Measurements from ENCODE around the gene PIP4K2A. TPM values are rescaled to one million over a fixed set of nuclear protein-coding genes. Genes with fewer than 3 reads are reported as not detected.
A peak's percentile ranks its signal among the peaks of the same experiment; 100 is the strongest.

PIP4K2A gene
- total RNA-seq, 4 donors from 2014 or later, result 3.1 to 19.1 (median 7.6) TPM

GRCh38 chr10:22606164-22606614 is 108.2 kb downstream of the PIP4K2A start:
- 56 to 65% methylated on average over 4 to 6 of the region's 6 CpGs for WGBS, 2 donors
- H3K4me1 ChIP-seq, result peaks cover 11 to 51% (median 14%) of the 10 kb centered on the region in 3 donors
- DNase-seq, result no peak
- intact Hi-C loops (cut with DNase I), result no loop called here
- H3K9me3 ChIP-seq, result no peaks in the 10 kb centered on the region
- H3K27me3 ChIP-seq, result no peaks in the 10 kb centered on the region
- peaks cover 0 to 31% (median 0%) of the 10 kb centered on the region in 3 donors for H3K36me3 ChIP-seq
- no peak overlapping the region for H3K4me3 ChIP-seq
- TF ChIP-seq CTCF (IDR thresholded peaks at IDR 0.05) (no peak), POLR2A (IDR thresholded peaks at IDR 0.05) (peak in 1 of 4 donors; percentile 24)
- peak overlapping the region in 3 of 4 donors; percentile 43 to 59 (median 49) for H3K27ac ChIP-seq

- Histone ChIP-seq H3K36me3 (peaks cover 0 to 32% (median 0%) of the 10 kb centered on the region in 3 donors), H3K9me3 (no peaks in the 10 kb centered on the region), H3K4me1 (peaks cover 11 to 43% (median 14%) of the 10 kb centered on the region in 3 donors), H3K4me3 (peak overlapping the region in 1 of 4 donors; percentile 14), H3K27ac (peak overlapping the region in 3 of 4 donors; percentile 49 to 74 (median 59)), H3K27me3 (no peaks in the 10 kb centered on the region)
- TF ChIP-seq CTCF (IDR thresholded peaks at IDR 0.05) (no peak), POLR2A (IDR thresholded peaks at IDR 0.05) (no peak)
- intact Hi-C loops (cut with DNase I), result no loop called here
- WGBS, 2 donors, result 10 to 27% methylated on average over 4 of the region's 4 CpGs
- DNase-seq, result no peak
Measured at GRCh38 chr10:22605168-22605567, 109.2 kb downstream of the PIP4K2A start.

GRCh38 chr10:22604344-22605126 is 109.8 kb downstream of the PIP4K2A start:
- peaks cover 13 to 41% (median 14%) of the 10 kb centered on the region in 3 donors for H3K4me1 ChIP-seq
- TF ChIP-seq CTCF (IDR thresholded peaks at IDR 0.05) (no peak), POLR2A (IDR thresholded peaks at IDR 0.05) (no peak)
- H3K27me3 ChIP-seq, result no peaks in the 10 kb centered on the region
- intact Hi-C loops (cut with DNase I), result no loop called here
- H3K9me3 ChIP-seq, result no peaks in the 10 kb centered on the region
- WGBS, 2 donors, result 76 to 86% methylated on average over 13 of the region's 15 CpGs
- H3K36me3 ChIP-seq, result peaks cover 0 to 30% (median 0%) of the 10 kb centered on the region in 3 donors
- H3K4me3 ChIP-seq, result peak overlapping the region in 1 of 4 donors; percentile 14
- H3K27ac ChIP-seq, result peak overlapping the region in 3 of 4 donors; percentile 49 to 74 (median 59)
- no peak for DNase-seq

GRCh38 chr10:22603581-22603980 is 110.8 kb downstream of the PIP4K2A start:
- TF ChIP-seq CTCF (IDR thresholded peaks at IDR 0.05) (no peak), POLR2A (IDR thresholded peaks at IDR 0.05) (no peak)
- 94 to 96% methylated on average over 3 of the region's 3 CpGs for WGBS, 2 donors

GRCh38 chr10:22601618-22602017 is 112.8 kb downstream of the PIP4K2A start:
- intact Hi-C loops (cut with DNase I), result no loop called here
- Histone ChIP-seq H3K4me1 (peaks cover 14 to 41% (median 17%) of the 10 kb centered on the region in 3 donors), H3K9me3 (no peaks in the 10 kb centered on the region), H3K27ac (no peak overlapping the region), H3K4me3 (no peak overlapping the region), H3K27me3 (no peaks in the 10 kb centered on the region), H3K36me3 (peaks cover 0 to 9% (median 0%) of the 10 kb centered on the region in 3 donors)
- WGBS, 2 donors, result 85 to 95% methylated on average over 4 to 5 of the region's 5 CpGs
- TF ChIP-seq CTCF (IDR thresholded peaks at IDR 0.05) (no peak), POLR2A (IDR thresholded peaks at IDR 0.05) (no peak)
- DNase-seq, result no peak

More at GRCh38 chr10:22603581-22603980, 110.8 kb downstream of the PIP4K2A start:
- Histone ChIP-seq H3K4me1 (peaks cover 14 to 45% (median 17%) of the 10 kb centered on the region in 3 donors), H3K36me3 (peaks cover 0 to 20% (median 0%) of the 10 kb centered on the region in 3 donors), H3K9me3 (no peaks in the 10 kb centered on the region), H3K27me3 (no peaks in the 10 kb centered on the region), H3K4me3 (no peak overlapping the region), H3K27ac (no peak overlapping the region)
- DNase-seq, result no peak
- intact Hi-C loops (cut with DNase I), result no loop called here
